HG02885 (cell line): ENCODE results near the gene CEP131.

Source experiments
- ATAC-seq: cut with Tn5 transposase; IDR thresholded peaks from one replicate; pipeline ENCODE4 v1.9.1; 2021; ENCODE audit warnings: mild to moderate bottlenecking; ENCODE audit not compliant: unreplicated experiment, poor library complexity

Gene CEP131

DNA sequence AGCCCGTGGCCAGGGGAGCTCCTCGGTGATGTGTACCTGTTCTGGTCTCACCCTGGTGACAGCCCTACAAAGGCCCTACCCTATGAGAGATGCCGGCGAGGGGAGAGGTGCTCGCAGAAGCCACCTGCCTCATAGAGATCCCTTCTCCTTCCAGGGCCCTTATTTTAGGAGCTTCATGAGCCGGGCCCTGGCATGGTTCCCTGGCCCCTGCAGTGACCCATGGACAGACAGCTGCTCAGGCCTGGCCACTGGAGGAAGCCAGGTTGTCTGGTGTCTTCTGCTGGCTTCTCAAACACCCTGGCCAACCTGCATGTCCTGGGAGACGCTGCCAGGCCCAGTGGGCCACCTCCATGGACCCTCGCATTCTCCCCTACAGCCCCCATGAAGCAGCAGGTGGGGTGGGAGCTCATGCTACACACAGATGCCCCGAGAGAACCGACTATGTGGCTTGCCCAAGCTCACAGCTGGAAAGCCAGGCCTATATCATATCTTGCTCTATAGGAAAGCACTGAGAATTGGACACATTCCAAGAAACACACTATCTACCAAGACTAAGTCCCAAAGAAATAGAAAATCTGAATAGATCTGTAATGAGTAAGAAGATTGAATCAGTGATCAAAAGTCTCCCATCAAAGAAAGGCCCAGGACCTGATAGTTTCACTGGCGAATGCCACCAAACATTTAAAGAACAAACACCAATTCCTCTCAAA lies 49.6 kb downstream of the CEP131 start:
- no peak for ATAC-seq

DNA sequence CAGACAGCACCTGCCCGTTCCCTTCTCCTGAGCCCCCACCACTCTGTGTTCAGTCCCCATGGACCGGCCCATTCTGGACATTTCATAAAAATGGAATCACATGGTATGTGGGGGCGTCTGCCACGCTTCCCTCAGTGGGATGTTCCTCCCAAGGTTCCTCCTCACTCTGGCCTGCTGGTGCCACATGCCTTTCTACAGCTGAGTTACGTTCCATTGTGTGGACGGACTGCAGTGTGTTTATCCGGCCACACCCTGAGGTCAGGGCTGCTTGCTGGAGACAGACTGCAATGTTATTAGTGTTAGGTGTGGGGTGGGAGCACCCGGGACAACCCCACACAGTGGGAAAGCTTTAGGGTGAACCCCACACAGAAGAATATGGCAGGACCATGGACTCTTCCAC lies 50.8 kb downstream of the CEP131 start:
- ATAC-seq = no peak

DNA sequence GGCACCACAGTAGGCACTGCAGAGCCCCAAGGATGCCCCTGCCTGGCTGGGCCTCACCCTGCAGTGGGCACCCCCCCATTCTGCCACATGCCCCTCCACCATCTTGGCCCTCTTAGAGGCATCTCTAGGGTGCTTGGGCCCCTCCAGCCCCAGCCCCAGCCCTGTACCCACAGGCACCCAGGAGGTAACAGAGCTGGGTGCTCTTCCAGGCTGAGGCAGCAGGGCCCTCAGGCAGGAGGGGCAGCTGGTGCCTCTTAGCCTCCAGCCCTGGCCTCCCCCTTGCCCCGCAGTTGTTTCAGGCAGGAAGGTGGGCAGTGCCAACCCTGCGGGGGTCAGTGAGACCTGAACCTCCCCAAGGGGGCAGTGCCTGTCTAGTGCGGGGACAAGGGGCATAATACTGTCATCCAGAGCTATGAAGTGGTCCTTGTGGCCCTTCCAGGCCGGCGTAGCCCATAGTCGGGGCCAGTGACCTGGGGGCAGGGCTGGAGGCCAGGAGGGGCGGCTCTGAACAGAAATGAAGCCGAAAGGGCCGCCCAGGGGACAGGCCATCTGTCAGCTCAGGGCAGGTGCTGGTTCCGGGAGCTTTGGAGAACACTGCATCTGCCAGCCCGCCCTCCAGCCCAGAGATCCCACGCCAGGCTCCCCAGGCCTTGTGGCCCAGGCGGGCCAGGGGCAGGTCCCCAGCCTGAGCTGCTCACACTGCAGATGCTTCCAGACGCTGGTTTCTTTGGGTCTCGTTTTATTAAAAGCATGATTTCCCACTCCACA lies 51.9 kb downstream of the CEP131 start:
- no peak for ATAC-seq

DNA sequence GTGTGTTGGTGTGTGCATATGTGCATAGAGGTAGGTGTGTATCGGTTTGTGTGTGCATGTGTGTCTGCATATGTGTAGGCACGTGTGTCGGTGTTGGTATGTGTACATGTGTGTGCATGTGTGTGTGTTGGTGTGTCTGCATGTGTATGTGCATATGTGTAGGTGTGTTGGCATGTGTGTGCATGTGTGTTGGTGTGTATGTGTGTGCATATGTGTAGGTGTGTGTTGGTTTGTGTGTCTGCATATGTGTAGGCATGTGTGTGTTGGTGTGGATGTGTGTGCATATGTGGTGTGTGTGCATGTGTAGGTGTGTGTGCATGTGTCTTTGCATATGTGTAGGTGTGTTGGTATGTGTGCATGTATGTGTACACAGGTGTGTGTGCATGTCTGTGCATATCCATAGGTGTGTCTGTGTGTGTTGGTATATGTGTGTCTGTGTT lies 52.9 kb downstream of the CEP131 start:
- ATAC-seq = no peak

DNA sequence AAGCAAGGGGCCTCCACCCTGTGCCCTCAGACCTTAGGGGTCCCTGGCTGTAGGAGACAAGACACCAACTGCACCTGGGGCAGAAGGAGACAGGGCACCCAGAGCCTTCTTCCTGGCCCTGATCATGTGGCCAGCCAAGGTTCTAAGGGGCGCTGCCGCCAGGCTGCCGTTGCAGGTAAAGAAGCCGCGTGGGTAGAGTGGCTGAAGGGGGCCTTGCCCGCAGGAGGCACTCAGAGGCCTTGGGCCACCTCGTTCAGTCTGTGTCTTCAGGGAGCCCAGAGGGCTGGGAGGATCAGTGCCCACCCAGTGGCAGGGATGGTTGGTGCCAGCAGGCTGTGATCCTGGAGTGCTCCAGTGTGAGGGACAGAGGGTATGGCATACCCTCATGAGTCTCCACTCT lies 55.1 kb downstream of the CEP131 start:
- ATAC-seq = no peak

DNA sequence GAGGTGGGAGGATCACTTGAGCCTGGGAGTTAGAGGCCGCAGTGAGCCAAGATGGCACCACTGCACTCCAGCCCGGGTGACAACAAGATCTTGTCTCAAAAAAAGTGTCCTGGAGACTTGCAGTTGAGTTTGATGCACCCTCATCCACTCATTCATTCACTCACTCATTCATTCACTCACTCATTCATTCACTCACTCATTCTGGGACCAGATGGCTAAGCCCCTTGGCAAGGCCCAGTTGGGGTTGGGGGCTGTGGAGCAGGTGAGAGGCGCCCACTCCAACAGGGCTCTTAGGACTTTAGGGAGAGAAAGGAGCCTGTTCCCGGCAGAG lies 55.6 kb downstream of the CEP131 start:
- no peak for ATAC-seq

DNA sequence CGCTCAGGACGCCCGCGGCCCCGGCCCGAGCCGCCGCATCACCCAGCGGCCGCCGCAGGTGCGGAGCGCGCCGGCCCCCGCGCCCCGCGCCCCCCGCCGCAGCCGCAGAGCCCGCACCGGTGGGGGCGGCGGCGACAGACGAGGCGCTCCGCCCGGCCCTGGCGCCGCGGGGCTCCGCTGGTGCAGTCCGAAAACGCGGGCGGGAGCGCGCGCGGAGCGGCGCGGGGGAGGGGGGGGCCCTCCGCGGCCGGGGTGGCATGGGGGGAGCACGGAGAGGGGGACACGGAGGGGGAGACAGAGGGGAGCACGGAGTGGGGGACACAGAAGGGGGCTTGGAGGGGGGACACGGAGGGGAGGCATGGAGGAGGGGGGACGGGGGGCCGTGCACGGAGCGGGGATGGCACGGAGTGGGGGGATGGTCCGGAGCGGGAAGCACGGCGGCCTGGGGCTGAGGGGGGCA lies 56.7 kb downstream of the CEP131 start, which contains the start of gene AATK:
Gene AATK, minus strand, starts transcription at position 189 of the 460 bp plus-strand sequence. CDS start 229 bp downstream, outside the sequence.
- ATAC-seq = no peak

DNA sequence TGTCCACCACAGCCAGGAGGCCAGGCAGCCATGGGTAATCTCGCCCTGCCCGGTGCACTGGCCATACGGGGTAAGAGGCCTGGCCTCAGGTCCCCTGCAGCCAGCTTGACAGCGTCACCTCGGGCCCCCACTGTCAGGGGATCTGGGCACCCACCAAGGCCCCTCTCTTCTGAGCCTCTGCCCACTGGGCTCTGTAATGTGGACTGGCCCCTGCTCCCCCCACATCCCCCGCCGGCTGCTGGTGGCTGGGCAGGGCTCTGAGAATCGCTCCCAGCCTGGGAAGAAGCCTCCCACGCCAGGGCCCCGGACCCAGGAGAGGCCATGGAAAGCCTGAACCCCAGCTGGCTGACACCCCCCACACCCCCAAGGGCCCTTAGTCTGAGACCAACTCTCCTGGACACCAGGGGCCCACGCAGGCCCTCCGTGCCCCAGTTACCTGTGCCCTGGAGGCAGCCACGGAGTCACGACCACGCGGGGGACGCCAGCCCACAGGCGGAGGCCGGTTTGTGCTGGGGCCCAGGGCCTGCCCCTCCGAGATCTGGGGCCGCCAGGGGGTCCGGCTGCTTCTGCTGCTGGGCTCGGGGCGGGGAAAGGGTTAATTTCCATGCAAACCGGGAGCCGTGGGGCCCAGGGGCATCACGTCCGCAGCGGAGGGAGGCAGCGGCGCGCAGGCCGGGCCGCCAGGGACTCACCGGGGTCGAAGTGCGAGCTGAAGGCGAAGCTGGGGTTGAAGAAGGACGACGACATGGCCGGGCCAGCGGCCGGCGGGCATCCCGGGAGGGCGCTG lies 57.3 kb downstream of the CEP131 start, which contains the start of gene PVALEF:
Gene PVALEF, plus strand, starts transcription at position 262 of the 787 bp plus-strand sequence. CDS start 15,720 bp downstream, outside the sequence.
- ATAC-seq = no peak

DNA sequence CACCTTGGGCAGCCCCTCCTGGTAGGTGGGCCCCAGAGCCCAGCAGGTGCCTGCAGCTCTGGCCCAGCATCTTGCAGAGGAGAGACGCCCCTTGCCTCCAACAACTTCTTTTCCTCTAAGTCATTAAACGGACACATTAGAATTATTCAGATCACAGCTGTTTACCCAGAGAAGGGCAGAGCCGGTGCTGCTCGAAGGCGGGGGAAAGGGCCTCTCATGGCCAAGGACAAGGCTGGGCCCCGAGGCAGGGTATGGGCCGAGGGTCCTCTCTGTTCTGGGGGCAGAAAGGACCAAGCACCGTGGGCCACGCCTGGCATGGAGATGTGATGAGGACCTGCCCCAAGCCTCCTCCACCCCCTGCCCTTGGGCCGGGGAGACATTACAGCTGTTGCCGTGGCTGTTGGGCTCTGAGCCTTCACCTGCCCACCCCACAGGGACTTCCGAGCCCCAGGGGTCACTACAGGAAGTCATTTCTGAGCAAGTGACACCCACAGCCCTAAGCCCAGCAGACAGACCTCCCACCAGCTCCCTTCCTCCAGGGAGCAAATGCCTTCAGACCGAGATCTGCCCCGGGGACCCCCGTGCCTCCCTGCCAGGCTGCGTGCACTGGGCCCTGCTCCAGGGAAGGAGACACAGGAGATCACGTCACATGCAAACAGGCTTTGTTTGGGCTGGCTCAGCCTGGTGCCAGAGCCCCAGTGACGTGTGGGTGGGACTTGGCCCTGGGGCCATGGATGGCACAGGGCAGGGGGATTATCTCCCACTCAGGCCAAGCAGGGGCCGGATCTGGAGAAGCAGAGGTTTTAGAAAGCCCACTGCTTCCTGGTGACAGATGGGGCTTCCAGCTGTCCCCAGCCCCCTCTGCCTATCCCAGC lies 58.2 kb downstream of the CEP131 start:
- ATAC-seq = no peak

DNA sequence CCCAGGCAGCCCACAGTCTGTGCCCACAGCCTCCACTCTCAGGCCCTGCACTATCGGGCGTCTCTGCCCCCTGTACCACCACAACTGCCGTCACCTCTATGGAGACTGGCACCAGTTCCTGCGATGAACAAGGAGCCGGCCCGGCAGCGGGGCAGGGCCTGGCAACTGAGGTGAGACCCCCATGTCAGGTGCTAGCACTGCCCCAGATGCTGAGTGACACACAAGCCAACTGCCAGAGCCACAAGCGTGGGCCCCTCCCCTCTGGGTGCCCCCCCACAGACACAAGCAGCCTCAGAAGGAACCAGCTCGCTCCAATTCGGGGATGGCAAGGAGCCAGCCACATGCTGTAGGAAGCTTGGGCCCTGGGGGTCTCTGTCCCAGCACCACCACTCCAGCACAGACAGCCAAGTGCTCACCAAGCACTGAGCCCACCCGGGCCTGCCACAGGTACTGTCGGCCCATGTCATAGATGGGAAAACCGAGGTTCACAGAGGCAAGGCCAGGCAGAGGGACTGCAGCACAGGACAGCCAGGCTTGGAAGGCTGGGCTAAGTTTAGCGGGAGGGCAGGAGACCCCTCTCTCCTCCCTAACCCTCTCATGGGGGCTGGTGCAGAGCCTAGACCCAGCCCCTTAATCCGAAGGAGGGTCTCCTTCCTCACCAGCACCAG lies 58.9 kb downstream of the CEP131 start:
- ATAC-seq = no peak

DNA sequence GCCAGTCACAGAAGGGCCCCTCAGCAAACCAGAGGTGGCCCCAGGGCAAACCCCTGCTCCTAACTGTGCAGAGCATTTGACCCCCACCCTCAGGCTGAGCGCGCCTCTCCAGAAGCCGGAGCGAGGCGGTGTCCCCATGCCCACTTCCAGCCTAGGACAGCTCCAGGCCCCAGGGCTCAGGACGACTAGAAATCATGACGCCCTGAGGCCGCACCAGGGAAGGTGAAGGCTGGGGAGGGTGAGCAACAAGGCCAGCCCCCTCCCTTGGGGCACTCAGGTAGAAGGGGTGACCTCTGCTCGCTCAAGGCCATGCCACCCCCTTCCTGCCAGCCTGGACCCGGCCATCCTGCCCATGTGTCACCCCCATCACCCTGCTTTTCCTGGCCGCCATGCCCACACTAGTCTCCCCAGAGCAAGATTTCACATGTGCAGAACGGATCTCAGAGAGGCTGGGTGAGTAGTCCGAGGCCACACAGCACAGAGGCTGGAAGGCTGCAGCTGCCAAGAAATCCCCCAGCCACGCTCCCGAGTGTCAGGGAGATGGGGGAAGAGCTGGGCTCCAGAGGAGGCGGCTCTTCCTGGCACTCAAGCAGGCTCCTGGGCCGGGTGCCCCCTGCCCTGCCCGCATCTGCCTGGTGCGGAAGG lies 59.6 kb downstream of the CEP131 start:
- no peak for ATAC-seq

DNA sequence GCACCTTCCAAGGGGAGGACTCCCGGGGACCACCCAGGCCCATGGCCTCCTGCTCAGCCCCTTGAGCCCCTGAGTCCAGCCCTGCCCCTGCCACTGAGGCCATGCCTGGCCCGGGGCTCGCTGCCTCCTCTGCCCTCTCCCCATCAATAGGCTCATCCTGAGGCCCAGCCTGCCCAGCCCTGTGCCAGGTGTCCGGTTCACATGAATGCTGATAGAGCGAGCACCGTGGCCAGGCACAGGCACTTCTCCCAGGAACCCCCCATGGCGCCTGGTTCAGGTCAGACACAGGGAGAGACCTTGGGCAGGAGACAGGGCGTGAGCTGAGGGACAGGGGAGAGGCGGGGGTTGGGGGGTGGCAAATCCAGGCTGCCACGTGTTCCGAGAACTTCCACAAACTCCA lies 60.3 kb downstream of the CEP131 start:
- ATAC-seq = no peak

DNA sequence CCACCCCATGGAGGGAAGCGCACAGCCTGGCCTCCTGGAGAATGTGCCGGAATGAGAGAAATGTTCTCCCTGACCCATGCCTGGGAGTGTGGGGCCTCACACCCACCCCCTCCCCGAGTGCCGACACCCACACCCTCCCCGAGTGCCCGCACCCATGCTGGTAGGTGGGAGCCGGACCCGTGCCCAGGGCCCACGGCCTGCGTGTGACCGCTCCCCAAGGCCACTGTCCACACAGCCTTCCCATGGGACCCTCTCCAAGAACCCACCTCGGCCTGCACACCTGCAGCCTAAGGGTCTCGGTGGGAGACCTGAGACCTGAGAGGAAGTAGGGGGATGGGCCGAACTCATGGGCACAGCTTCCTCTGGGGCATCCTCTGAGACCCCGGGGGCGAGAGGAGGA lies 60.8 kb downstream of the CEP131 start:
- no peak for ATAC-seq

DNA sequence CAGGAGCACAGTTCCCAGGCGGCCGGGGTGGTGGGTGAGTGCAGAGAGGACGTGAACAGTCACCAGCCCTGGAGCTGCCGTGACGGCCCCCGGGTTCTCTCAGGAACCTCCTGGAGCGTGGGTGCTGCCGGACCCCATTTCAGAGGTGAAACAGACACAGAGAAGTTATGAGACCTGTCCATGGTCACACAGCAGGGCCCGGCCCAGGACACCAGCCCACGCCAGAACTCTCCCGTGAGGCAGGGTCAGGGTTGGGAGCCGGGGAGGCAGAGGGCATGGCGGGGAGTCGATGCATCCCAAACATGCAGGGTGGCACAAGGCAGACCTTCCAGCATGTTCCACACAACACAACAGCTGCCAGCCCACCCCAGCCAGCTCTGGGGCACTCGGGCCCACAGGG lies 61.2 kb downstream of the CEP131 start:
- no peak for ATAC-seq

DNA sequence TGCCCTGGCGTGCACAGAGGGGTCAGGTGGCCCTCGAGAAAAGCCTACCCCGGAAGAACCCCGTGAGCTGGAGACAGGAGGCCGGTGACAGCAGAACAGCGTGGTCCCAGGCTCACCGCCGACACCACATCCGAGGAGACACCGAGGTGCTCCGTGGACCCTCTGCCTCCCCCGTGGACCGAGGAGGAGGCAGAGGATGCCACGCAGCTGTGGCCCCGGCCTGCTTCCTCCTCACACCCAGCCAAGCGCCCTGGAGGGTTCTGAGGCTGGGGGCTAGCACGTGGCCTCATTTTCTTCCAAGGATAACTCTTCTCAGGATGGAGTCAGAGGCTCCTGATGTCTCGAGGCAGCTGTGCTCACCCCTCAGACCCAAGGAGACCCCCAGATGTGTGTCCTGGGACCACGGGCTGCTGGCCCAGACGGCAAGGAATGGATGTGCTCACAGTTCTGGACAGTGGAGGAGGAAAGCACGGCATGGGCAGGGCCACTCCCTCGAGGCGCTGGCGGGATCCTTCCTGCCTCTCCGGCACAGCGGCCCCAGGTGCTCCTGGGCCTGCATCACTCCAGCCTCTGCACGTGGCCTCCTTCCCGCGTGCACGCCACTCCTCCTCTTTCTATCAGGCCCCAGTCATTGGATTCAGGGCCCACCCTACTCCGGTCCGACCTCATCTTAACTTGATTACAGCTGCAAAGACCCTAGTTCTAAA lies 61.9 kb downstream of the CEP131 start:
- ATAC-seq = no peak

DNA sequence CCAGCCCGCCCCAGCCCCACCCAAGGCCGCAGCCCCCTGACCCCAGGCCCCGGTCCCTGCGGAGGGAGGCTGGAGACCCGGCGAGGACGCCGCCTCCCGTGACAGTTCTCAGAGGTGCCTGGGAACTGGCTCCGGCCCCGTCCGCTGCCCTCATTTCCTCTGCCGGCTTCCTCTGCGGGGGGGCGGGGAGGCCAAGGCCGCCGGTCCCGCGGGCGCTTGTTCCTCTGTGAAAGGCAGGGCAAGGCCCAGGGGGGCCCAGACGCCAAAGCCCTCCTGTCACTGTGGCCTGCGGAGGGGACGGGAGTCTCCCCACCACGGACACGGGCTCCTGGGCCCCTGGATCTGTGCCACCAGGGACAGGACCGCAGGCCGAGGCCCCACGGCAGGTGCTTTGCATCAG lies 62.5 kb downstream of the CEP131 start:
- ATAC-seq = no peak

DNA sequence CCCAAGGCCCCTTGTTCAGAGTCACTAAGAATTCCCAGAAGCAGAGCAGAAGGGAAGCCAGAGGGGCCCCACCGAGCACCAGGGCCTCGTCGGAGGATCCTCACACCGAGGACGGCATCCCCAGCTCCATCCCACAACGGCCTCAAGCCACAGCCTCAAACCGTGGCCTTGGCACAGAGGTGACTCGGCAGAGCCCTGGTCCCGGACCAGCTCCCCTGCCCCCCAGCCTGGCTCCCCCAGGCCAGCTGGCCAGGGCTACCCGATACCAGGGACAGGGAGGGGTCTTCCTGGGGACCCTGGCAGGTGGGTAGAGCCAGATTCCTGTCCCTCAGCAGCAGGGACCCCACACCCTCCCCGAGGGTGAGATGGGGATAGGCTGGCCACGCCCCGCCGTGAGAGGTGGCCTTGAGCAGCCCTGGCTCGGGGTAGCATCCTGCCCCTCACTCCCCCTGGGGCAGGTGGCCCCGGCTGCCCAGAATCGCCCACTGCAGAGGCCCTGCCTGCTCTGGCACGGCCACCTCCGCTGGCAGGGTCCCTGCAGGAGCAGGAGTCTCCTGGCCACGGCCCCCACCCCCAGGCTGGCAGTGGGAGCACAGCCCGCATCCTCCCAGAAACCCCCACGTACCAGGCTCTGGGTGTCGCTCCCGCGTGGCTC lies 63.0 kb downstream of the CEP131 start:
- no peak for ATAC-seq
